ENCODE data around the gene AP1AR. TPM values are rescaled to one million over a fixed set of nuclear protein-coding genes. Genes with fewer than 3 reads are reported as not detected.

Gene AP1AR
- total and polyA plus RNA-seq, 2 of the 8 experiments (the other 6 are each of a cell fraction or from before 2014, with no cell fraction given): 5.3 to 27.7 TPM

GRCh38 chr4:112288455-112288854 lies 56.9 kb downstream of the AP1AR start:
- Histone ChIP-seq H3K27ac (ENCODE audit: low read depth, low read length) (no peak overlapping the region), H3K14ac (ENCODE audit: insufficient read length) (no peak overlapping the region), H2BK20ac (ENCODE audit: low read length) (no peak overlapping the region), H3K4me3 (ENCODE audit: extremely low read depth in 1 of 4, insufficient read depth in 2 of 4, low read depth in 3 of 4, low read length in 4 of 4) (no peak overlapping the region), H3K4me1 (replicated peaks in 1 of 4; ENCODE audit: control insufficient read depth in 3 of 4, insufficient read depth in 4 of 4, low read length in 3 of 4) (peaks cover 0 to 2% (median 0%) of the 10 kb centered on the region in 4 experiments; a peak in 4 of 7 replicates), H3K27me3 (replicated peaks in 1 of 4; ENCODE audit: control insufficient read depth in 3 of 4, extremely low read depth in 1 of 4, insufficient read depth in 3 of 4, low read length in 3 of 4) (peaks cover 0 to 23% (median 12%) of the 10 kb centered on the region in 4 experiments; a peak in 6 of 7 replicates), H3K4me2 (ENCODE audit: insufficient read depth in 1 of 2, low read depth in 2 of 2, low read length in 2 of 2) (no peak overlapping the region), H3K9ac (replicated peaks in 1 of 4; ENCODE audit: extremely low read depth in 1 of 4, low read depth in 3 of 4, low read length in 3 of 4) (no peak overlapping the region), H3K36me3 (ENCODE audit: control insufficient read depth in 2 of 4, insufficient read depth in 4 of 4, low read length in 3 of 4) (no peaks in the 10 kb centered on the region), H4K91ac (replicated peaks; ENCODE audit: insufficient read length, low read length) (no peak overlapping the region), H3K79me2 (ENCODE audit: control insufficient read depth in 1 of 2, insufficient read depth in 2 of 2, low read length in 2 of 2) (no peaks in the 10 kb centered on the region), H2BK12ac (ENCODE audit: low read depth, low read length) (no peak overlapping the region), H2BK15ac (ENCODE audit: low read length) (no peak overlapping the region), H2BK5ac (ENCODE audit: low read depth, low read length) (no peak overlapping the region), H2BK120ac (replicated peaks; ENCODE audit: low read depth, low read length) (no peak overlapping the region), H4K8ac (ENCODE audit: extremely low read depth, insufficient read depth, low read length) (no peak overlapping the region), H3K79me1 (ENCODE audit: low read depth, low read length) (no peaks in the 10 kb centered on the region), H2AK5ac (ENCODE audit: low read depth, low read length) (no peak overlapping the region), H4K5ac (ENCODE audit: insufficient read length, low read depth, low read length) (no peak overlapping the region), H3K23ac (ENCODE audit: insufficient read length) (no peak overlapping the region), H3K18ac (ENCODE audit: extremely low read depth, low read length) (no peak overlapping the region), H3K4ac (replicated peaks; ENCODE audit: insufficient read length, low read depth, low read length) (no peak overlapping the region), H3K23me2 (ENCODE audit: low read depth, low read length) (peaks cover 4% of the 10 kb centered on the region; the same call in 1 of the 2 replicates), H2AFZ (ENCODE audit: low read length) (no peak overlapping the region), H3K9me3 (ENCODE audit: insufficient read depth in 2 of 2, low read depth in 1 of 2, low read length in 1 of 2) (peaks cover 2 to 8% of the 10 kb centered on the region in 2 experiments; a peak in 2 of 4 replicates), H3K56ac (replicated peaks; ENCODE audit: insufficient read length, low read depth, low read length) (no peak overlapping the region), H4K20me1 (replicated peaks in 1 of 2; ENCODE audit: control insufficient read depth in 1 of 2, insufficient read depth in 2 of 2, low read length in 2 of 2) (no peaks in the 10 kb centered on the region)
- ChIA-PET POLR2A (ENCODE audit: partially characterized antibody) (no interaction called here), CTCF (ENCODE audit: partially characterized antibody) (no interaction called here)
- WGBS, 2 experiments (ENCODE audit: extremely low coverage in 1 of 2, insufficient coverage in 1 of 2, insufficient read length in 1 of 2, insufficient replicate concordance in 2 of 2, low coverage in 1 of 2, low lambda C conversion rate in 2 of 2, missing lambda C conversion rate in 1 of 2): 71% methylated on average over 3 of the region's 3 CpGs; no CpG with 5 or more reads in 1 of the 2 experiments
- DNase-seq (ENCODE audit: low read depth in 1 of 2, low spot score in 2 of 2) (no peak), FAIRE-seq (no peak)
- no peak for TF ChIP-seq JUND (IDR thresholded peaks at IDR 0.05; ENCODE audit: low read length)
- no peak for TF ChIP-seq CREB1 (IDR thresholded peaks at IDR 0.05)
- no peak for TF ChIP-seq EP300 (IDR thresholded peaks at IDR 0.05; ENCODE audit: borderline replicate concordance in 1 of 2, low read depth in 2 of 2, low read length in 2 of 2)
- no peak for TF ChIP-seq BACH1 (IDR thresholded peaks at IDR 0.05; ENCODE audit: low read length)
- no peak for TF ChIP-seq GTF2F1 (IDR thresholded peaks at IDR 0.05; ENCODE audit: borderline replicate concordance, low read depth, low read length)
- TF ChIP-seq RXRA (IDR thresholded peaks at IDR 0.05; ENCODE audit: insufficient read depth, low read depth, low read length): no peak
- no peak for TF ChIP-seq EZH2 (IDR thresholded peaks at IDR 0.05; ENCODE audit: low read depth, low read length, severe bottlenecking)
- no peak for TF ChIP-seq FOSL1 (IDR thresholded peaks at IDR 0.05; ENCODE audit: insufficient read depth, low read depth, low read length)
- TF ChIP-seq ZNF274 (IDR thresholded peaks at IDR 0.05; ENCODE audit: borderline replicate concordance, extremely low read depth, low read length): no peak
